Measurements from ENCODE around the gene CDK18. TPM values are rescaled to one million over a fixed set of nuclear protein-coding genes. Genes with fewer than 3 reads are reported as not detected.

The CDK18 gene
- total RNA-seq, result 6.0 and 19.5 TPM in 2 replicates

GRCh38 chr1:205504311-205505075 is at the start of gene CDK18:
CDK18 (plus strand) TSS chr1:205504669; CDS start chr1:205523168, 18,499 bp downstream.

GRCh38 chr1:205455581-205456382 is 48.7 kb upstream of the CDK18 start, which contains the start of gene BLACAT1:
BLACAT1 (minus strand) TSS chr1:205456045.

Other genes with a start within 250 kb of the CDK18 start
- gene NUAK2, start 182.9 kb upstream of the CDK18 start, total RNA-seq, result 6.2 and 21.9 TPM in 2 replicates
- gene KLHDC8A, start 147.7 kb upstream of the CDK18 start, total RNA-seq, result 0.24 TPM in 1 of 2 replicates, not detected in the other
- gene LEMD1, start 82.6 kb upstream of the CDK18 start, total RNA-seq, result 3.6 and 10.4 TPM in 2 replicates
- gene BLACAT1, start 48.6 kb upstream of the CDK18 start, total RNA-seq, result 0.24 and 0.85 TPM in 2 replicates
- 7.5 and 14.7 TPM in 2 replicates for gene ELK4, start 127.3 kb downstream of the CDK18 start, total RNA-seq
- gene SLC45A3, start 175.8 kb downstream of the CDK18 start, total RNA-seq, result 1.7 and 3.4 TPM in 2 replicates
- gene NUCKS1, start 245.5 kb downstream of the CDK18 start, total RNA-seq, result 59.8 and 89.5 TPM in 2 replicates